GM18909 (cell line): ENCODE measurements around the gene SLC12A9.
A peak's percentile ranks its signal among the peaks of the same experiment; 100 is the strongest.
"Not testable (repeated sequence)": the region's sequence is repeated elsewhere in the genome, so short reads cannot be mapped to it uniquely, and the experiment has no call there.

ENCODE experiments used
- ATAC-seq: cut with Tn5 transposase; IDR thresholded peaks from one replicate; pipeline ENCODE4 v1.9.1; 2021; ENCODE audit warnings: mild to moderate bottlenecking; ENCODE audit not compliant: unreplicated experiment, poor library complexity

Gene SLC12A9, protein sequence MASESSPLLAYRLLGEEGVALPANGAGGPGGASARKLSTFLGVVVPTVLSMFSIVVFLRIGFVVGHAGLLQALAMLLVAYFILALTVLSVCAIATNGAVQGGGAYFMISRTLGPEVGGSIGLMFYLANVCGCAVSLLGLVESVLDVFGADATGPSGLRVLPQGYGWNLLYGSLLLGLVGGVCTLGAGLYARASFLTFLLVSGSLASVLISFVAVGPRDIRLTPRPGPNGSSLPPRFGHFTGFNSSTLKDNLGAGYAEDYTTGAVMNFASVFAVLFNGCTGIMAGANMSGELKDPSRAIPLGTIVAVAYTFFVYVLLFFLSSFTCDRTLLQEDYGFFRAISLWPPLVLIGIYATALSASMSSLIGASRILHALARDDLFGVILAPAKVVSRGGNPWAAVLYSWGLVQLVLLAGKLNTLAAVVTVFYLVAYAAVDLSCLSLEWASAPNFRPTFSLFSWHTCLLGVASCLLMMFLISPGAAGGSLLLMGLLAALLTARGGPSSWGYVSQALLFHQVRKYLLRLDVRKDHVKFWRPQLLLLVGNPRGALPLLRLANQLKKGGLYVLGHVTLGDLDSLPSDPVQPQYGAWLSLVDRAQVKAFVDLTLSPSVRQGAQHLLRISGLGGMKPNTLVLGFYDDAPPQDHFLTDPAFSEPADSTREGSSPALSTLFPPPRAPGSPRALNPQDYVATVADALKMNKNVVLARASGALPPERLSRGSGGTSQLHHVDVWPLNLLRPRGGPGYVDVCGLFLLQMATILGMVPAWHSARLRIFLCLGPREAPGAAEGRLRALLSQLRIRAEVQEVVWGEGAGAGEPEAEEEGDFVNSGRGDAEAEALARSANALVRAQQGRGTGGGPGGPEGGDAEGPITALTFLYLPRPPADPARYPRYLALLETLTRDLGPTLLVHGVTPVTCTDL

DNA sequence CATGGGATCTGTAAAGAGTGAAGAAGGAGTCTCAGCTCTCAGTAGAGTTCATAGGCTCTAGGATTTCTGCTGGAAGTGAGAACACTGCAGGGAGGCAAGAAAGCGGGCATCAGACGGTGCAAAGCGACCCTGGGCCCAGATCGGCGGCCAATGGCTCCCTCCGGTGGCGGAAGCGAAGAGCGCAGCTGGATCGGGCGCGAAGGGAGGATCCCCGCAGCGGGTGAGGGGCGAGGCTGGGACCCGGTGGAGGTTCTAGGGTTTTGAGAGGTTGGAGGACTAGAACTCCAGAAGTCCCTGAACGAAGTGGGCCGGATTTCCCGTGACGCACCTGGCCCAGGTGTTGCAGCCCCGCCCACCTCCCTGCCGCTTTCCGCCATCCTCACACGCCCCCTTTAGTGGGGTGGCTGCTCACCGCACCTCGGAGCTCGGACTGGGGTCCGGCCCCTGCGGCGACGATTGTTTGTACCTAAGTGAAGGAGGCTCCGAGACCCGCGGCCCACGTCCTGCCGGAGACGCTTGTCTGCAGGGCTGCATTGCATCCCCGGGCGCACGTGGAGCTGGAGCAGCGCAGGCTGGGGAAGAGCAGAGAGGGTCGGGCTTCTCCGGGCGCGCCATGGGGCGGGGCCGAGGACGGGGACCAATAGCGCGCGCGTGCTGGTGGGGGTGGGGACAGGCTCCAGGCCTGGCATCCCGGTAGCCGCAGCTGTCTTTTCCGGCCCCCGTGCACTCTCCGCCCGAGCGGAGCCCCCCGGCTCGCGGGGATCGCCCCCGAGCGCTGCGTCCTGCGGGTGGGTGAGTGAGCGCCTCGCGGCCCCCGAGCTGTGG lies at the start of gene SLC12A9:
SLC12A9 (plus strand) TSS at position 666 of the 825 bp plus-strand sequence. CDS start 1,485 bp downstream, outside the sequence.
- ATAC-seq, result peak; percentile 81

DNA sequence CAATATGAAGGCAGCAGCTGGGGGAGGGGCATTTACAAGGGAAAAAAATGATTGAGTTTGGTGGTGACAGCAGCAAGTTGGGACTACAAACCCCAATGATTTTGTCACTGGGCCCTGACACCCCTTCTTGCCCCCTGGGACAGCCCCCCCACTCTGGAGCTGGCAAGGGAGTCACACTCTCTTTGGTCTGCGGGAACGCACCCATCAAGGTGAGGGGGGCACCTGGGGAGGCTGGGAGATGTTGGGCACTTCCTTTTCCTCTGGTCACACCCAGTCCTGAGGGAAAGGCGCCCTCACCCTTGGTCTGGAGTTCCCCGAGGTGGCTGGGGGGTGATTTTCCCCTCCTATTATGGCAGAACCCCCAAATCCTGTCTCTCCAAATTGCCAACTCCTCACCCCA lies 49.6 kb upstream of the SLC12A9 start:
- no peak for ATAC-seq

DNA sequence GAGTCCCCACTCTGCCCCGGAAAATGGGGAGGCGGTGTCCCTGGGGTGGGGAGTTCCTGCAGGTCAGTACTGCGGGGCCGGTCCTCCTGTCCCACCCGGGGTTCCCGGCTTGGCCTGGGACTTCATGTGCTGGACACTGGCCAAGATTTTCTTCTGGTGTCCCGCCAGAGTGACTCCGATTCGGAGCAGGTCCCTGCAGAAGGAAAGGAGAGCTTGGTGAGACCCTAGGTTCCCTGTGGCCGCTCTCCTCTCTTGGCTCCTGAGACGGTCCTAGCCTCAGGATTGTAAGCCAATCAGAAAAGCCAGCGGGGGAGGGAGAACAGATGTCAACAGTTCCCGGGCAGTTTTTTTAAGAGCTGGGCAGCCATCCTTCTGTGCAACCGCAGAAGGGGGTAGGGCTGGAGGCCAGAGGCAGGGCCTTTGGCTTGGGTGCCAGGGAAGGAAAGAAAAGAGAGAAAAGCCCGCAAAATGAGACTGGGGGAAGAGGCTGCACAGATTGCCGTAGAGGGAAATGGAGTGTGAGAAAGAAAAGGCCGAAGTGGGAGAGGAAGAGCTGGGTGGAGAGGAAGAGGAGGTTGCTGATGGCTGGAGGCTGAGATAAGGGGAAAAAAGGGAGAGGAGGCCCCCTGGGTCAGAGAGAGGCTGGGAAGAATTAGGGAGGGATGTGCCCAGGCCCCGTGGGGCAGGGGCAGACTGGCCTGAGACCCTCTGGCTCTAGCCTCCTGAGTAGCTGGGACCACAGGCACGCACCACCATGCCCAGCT lies 48.9 kb upstream of the SLC12A9 start:
- peak; percentile 95 for ATAC-seq

DNA sequence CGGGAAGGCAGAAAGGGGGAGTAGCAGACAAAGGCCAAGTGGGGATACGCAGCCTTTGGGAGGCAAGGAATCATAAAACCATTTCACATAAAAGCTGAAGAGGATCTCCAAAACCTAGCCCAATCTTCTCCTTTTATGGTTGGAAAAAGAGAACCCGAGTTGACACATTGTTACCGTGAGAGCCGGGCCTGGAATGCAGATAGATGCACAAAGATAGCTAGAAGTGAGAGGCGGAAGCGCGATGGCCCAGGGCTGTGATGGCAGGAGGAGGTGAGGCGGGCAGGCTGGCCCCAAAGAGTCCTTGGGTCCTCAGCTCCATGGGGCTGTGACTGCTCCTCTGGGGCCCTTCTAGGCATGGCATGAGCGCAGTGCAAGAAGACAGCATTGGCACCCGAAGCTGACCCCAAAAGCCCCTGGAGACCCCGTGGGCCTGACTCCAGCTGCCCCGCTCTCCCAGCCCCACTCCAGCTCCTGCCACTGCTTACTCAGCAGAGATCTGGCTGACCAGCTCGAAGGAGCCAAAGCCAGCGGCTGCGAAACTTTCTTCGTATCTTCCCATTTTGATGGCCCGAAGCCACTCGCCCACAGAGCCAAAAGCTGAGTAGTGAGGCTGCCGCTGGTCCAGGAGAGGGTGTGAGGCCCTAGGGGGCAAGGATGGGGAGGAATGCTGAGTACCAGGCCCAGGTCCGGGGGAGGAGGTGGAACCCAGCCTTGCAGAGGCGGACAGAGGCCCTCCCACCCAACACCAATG lies 47.7 kb upstream of the SLC12A9 start:
- no peak for ATAC-seq

DNA sequence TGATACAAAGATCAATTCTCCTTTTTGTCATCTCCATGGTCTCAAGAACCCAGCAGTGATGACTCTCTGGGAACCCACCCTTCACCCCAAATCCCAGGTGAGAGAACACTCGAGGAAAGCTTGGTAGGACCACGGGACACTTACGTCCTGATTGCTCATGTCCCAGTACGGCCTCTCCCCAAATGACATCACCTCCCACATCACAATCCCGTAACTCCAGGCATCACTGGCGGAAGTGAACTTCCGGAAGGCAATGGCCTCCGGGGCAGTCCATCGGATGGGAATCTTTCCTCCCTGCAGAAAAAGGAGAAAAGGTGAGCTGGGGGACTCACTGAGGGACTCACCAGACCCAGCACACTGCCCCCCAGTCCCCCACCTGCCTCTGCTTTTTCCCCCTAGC lies 46.2 kb upstream of the SLC12A9 start:
- ATAC-seq, result no peak

DNA sequence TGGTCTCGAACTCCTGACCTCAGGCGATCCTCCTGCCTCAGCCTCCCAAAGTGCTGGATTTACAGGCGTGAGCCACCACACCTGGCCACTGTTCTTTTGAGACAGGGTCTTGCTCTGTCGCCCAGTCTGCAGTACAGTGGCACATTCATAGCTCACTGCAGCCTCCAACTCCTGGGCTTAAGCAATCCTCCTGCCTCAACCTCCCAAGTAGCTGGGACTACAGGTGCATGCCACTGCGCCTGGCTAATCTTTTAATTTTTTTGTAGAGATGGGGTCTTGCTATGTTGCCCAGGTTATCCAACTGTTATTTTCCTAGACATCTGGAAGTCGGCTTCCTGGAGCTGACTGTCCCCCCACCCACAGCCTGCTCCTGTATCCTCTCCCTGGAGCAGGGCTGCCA lies 45.6 kb upstream of the SLC12A9 start:
- not testable (repeated sequence) for ATAC-seq

DNA sequence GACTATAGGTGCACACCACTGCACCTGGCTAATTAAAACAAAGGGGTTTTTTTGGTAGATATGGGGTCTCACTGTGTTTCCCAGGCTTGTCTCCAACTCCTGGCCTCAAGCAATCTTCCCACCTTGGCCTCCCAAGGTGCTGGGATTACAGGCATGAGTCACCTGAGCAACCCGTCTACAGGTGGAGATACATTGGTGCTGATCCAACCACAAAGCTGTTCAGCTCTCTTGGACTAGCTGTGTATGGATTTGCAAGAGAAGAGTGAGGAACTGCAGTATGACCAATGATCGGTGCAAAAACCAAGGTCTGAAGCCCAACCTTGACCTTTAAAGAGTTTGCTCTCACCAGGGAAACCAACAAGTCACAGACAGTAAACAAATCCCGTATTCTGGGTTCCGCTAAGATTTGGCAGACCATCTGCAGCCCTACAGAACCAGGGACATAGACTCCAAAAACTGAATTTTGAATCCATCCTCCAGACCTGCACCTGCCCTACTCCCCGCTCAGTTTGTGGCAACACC lies 44.1 kb upstream of the SLC12A9 start:
- no peak for ATAC-seq

DNA sequence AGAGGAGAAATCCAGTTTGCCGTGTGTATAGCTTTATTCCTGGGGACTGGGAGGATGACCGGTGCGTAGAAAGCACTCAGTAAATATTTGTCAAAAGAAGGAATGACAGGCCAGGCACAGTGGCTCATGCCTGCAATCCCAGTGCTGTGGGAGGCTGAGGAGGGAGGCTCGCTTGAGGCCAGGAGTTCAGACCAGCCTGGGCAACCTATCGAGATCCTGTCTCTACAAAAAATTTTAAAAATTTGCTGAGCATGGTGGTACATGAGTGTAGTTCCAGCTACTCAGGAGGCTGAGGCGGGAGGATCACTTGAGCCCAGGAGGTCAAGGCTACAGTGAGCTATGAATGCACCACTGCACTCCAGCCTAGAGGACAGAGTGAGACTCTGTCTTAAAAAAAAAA lies 41.0 kb upstream of the SLC12A9 start:
- no peak for ATAC-seq

DNA sequence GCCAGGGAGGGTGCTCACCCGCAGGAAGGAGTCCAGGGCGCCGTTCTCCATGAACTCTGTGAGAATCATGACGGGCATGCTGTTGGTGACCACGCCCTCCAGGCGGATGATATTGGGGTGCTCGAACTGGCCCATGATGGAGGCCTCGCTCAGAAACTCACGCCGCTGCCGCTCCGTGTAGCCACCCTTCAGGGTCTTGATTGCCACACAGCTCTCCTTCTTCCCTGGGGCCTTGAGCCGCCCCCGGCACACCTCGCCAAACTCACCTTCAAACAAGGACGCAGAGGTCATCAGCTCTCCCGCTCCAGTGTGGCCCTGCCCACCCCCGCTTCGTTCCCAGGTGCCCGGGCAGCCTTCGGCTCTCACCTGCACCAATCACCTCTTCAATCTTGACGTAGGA lies 39.8 kb upstream of the SLC12A9 start:
- ATAC-seq, result no peak

DNA sequence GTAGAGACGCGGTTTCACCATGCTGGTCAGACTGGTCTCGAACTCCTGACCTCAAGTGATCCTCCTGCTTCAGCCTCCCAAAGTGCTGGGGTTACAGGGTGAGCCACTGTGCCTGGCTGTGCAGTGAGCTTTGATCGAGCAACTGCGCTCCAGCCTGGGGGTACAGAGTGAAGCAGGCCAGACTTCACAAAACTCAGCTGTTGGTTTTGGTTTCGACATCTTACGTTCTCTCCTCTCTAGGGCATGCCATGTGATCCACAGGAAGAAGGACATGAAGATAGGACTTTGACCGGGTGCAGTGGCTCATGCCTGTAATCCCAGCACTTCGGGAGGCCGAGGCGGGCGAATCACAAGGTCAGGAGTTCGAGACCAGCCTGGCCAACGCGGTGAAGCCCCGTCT lies 36.0 kb upstream of the SLC12A9 start:
- ATAC-seq, result not testable (repeated sequence)

DNA sequence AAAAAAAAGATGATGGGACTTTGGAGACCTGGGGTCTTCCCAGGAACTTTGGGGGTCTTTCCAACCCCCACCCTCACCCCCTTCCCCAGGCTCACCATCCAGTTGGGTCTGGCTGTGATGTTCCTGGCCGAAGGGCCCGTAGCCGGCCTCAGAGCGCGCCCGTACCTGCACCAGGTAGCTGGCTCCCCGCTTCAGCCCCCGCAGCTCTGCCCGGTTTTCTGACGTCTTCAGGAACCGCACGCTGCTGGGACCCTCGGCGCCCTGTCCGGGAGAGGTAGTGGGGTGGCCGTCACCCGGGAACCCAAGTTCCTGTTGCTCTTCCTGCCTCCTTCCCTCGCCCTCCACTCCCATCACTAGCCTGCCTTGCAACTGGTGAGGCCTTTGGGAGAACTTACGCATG lies 35.4 kb upstream of the SLC12A9 start:
- ATAC-seq, result no peak

DNA sequence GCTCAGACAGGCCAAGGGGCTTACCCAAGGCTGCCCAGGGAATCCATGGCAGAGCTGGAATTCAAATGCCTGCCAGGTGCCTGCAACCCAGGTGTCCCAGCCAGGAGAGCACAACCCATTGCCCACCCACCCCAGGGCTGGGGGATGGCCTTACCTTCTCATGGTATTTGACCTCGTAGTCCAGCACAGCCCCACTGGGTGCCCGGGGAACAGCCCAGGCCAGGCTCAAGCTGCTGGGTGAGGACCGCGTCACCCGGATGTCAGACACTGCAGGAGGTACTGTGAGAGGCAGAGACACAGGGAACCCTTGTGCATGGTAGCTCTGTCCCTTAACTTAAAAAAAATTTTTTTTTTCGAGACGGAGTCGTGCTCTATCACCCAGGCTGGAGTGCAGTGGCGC lies 34.1 kb upstream of the SLC12A9 start:
- no peak for ATAC-seq

DNA sequence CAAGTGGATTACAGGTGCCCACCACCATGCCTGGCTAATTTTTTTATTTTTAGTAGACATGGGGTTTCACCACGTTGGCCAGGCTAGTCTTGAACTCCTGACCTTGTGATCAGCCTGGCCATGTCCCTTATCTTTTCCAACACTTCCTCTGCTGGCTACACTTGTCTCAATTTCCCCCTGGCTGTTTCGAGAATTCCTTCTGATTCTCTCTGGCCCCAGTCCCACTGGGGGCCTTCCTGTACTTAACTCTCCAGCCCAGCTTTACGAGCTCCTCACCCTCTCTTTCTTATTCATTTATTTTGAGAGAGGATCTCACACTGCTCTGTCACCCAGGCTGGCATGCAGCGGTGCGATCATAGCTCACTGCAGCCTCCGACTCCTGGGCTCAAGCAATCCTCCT lies 33.7 kb upstream of the SLC12A9 start:
- ATAC-seq, result no peak

DNA sequence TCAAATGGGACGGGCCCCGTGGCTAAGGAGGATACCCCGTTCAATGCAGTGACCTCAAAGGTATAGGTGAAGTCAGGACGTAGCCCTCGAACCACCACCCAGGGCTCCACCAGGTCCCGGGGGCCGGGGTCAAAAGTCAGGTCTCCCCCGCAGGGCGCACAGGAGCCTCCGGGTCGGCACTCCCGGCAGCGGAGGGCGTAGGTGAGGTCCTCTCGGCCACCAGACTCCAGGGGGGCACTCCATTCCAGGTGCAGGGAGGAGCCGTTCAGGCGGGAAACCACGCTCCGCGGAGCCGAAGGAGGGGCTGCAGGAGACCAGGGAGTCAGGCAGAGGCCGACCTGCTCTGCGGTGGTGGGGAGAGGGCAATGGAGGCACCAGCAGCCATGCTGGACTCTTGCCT lies 32.9 kb upstream of the SLC12A9 start:
- ATAC-seq, result no peak

DNA sequence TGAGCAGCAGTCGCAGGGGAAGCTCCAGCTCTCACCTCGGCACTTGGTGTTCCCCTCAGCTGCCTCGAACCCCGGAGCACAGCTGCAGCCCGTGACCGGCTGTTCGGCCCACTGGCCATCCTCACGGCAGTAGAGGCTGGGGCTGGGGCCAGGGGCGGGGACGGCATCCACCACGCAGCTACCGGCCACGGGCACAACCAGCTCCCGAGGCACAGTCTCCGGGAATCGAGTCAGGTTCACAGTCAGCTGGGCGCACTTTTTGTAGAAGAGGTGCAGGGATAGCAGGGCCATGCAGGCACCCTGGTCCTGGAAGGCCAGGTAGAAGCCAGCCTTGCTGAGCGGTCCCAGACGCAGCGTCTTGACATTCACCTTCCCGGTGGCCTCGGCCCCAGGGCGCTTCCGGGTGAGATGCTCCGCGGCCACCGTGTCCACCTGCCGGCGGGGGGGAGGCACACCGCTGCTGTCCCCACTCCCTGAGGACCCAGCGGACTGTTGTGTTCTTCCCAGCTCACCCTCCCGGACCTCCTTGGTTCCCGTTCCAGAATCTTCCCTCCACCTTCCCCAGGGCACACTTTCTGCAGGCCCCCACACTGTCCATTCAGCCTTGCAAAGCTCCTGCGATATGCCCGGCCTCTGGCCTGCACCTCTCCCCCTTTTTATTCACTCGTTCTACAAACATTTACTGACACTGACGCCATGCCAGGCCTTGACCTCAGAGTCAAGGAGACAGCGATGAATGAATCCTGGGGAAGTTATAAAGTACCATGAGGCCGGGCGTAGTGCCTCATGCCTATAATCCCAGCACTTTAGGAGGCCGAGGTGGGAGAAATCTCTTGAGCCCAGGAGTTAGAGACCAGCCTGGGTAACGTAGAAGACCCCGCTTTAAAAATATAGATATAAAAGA lies 30.0 kb upstream of the SLC12A9 start:
- ATAC-seq, result no peak

DNA sequence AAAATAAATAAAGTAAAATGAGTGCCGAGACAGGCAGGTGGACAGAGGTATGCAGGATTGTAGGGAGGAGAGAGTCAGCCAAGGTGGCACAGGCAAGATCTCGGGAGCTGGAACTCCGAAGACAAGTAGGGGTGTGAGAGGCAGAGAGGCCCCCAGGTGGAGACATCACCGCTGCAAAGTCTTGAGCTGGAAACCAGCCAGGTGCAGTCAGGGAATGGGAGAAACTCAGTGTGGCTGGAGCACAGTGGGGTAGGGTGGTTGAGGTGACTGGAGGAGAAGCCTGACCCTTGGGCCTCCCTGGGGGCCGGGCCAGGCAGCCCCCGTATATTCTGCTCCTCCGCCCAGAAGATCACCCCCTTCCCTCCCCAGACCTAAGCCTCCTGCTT lies 29.4 kb upstream of the SLC12A9 start:
- ATAC-seq, result no peak

DNA sequence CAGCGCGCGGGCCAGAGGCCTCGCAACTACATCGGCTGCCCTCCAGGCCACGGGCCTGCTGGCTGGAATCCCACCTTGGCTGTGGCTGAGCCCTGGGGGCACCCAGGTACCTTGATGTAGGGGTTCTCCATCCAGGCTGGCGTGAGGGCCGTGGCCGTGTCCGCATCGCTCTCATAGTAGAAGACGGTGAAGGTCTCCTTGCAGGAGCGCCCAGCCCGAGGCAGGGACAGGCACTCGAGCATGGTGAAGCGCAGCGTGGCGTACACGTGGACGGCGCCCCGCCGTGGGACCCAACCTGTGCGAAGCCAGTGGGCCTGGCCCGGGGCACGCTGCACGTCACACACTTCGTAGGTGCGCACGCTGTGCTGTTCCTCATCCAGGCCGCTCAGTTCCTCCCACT lies 29.0 kb upstream of the SLC12A9 start:
- no peak for ATAC-seq
